Measurements from ENCODE around the gene DNAH17. TPM values are rescaled to one million over a fixed set of nuclear protein-coding genes. Genes with fewer than 3 reads are reported as not detected.

DNAH17 gene
- total and polyA plus RNA-seq, 2 donors (not counting 1 experiment from before 2014, with no cell fraction given), result 0.01 to 0.12 TPM

DNA sequence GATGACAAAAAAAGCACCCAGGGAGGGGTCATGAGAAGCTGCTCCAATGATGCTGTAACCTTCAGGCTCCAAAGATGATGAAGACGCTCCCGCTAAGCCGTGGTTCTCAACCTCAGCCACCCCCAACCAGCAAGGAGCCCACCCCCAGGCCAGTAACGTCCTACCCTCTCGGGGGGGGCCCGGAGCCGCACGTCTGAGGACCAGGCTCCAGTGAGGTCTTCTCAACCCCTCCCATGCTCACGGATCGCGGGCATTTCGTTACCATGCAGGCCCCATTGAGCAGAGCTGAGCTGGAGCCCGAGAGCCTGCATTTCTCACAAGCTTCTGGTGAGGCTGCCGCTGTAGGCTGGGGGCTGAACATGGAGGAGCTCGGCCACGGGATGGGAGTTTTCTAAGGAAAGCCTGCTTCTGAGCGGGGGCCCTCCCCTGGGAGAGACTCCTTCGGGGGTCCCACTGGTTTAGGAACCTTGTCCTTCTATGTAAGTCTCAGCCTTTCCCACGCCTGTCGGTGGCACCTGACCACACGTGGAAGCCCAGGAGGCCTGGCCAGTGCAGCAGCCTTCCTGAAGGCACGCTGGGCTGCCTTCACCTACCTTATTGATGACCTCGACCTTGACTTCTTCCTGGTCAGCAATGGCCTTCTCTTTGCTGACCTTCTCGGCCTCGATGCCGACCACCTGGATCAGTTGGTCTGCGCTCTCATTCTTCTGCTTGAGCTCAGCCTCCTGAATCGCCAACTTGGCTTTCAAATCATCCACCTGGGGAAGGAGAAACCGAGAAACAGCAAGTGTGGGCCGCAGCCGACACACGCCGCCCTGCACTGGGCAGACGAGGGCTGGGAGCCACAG is 116.0 kb downstream of the DNAH17 start:
- WGBS (ENCODE audit: insufficient coverage), result 90% methylated on average over 32 of the region's 34 CpGs

DNA sequence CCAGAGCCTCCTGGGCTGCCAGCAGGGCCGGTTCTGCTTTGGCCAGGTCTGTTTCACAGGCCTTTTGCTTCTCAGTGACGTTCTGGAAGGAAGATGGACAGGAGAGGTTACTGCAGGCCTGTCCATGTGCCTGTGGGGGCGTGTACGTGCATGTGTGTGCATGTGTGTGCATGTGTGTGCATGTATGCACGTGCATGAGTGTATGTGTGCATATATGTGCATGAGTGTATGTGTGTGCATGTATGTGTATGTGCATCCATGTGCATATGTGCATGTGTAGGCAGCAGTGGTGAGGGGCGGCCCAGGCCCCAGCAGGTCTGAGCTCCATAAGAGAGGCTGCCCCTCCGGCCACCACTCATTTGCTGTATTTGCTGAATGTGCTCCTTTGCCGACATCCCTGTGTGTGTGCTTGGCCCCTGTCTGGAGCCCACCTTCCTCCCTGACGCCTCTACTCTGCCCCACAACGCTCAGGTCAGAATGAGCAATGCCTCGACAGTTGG is 117.0 kb downstream of the DNAH17 start:
- Histone ChIP-seq H3K4me1 (ENCODE audit: control insufficient read depth in 2 of 2, insufficient read depth in 2 of 2, low read length in 2 of 2) (no peaks in the 10 kb centered on the region), H3K4me3 (ENCODE audit: control extremely low read depth in 1 of 5, extremely low read depth in 1 of 5, insufficient read depth in 1 of 5, low read depth in 2 of 5, low read length in 4 of 5) (no peak overlapping the region), H4K20me1 (ENCODE audit: control insufficient read depth, insufficient read depth, low read length, poor library complexity, severe bottlenecking) (no peaks in the 10 kb centered on the region), H3K36me3 (replicated peaks in 1 of 2; ENCODE audit: control extremely low read depth in 1 of 2, control insufficient read depth in 1 of 2, extremely low read depth in 1 of 2, insufficient read depth in 2 of 2, low read length in 1 of 2) (no peaks in the 10 kb centered on the region), H3K27ac (ENCODE audit: low read length in 2 of 2) (no peak overlapping the region), H3K9me3 (ENCODE audit: control extremely low read depth in 1 of 3, control insufficient read depth in 2 of 3, insufficient read depth in 1 of 3, low read length in 2 of 3) (peaks cover 0 to 5% (median 0%) of the 10 kb centered on the region in 3 donors), H3K27me3 (replicated peaks in 1 of 4; ENCODE audit: control extremely low read depth in 1 of 4, control insufficient read depth in 3 of 4, insufficient read depth in 4 of 4, low read length in 3 of 4) (no peaks in the 10 kb centered on the region), H3K4me2 (replicated peaks; ENCODE audit: low read depth, low read length, poor library complexity, severe bottlenecking) (no peak overlapping the region), H3K9ac (ENCODE audit: low read length) (no peak overlapping the region), H2AFZ (ENCODE audit: insufficient read depth, low read depth, low read length, poor library complexity, severe bottlenecking) (no peak overlapping the region), H3K79me2 (ENCODE audit: control insufficient read depth, insufficient read depth, low read length) (no peaks in the 10 kb centered on the region)
- TF ChIP-seq, protein P1, sequence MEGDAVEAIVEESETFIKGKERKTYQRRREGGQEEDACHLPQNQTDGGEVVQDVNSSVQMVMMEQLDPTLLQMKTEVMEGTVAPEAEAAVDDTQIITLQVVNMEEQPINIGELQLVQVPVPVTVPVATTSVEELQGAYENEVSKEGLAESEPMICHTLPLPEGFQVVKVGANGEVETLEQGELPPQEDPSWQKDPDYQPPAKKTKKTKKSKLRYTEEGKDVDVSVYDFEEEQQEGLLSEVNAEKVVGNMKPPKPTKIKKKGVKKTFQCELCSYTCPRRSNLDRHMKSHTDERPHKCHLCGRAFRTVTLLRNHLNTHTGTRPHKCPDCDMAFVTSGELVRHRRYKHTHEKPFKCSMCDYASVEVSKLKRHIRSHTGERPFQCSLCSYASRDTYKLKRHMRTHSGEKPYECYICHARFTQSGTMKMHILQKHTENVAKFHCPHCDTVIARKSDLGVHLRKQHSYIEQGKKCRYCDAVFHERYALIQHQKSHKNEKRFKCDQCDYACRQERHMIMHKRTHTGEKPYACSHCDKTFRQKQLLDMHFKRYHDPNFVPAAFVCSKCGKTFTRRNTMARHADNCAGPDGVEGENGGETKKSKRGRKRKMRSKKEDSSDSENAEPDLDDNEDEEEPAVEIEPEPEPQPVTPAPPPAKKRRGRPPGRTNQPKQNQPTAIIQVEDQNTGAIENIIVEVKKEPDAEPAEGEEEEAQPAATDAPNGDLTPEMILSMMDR (IDR thresholded peaks at IDR 0.05), result no peak
- TF ChIP-seq EZH2 (IDR thresholded peaks at IDR 0.05; ENCODE audit: borderline replicate concordance, insufficient read depth, low read depth, low read length, poor library complexity, severe bottlenecking), result no peak
- H3K9me3 Mint-ChIP-seq (ENCODE audit: insufficient read depth), result no peaks in the 10 kb centered on the region
- no peak overlapping the region for H3K4me3 Mint-ChIP-seq
- WGBS (ENCODE audit: insufficient coverage), result 76% methylated on average over 8 of the region's 11 CpGs
- H3K4me1 Mint-ChIP-seq, result no peaks in the 10 kb centered on the region
- POLR2A ChIA-PET, result no interaction called here
- no peak overlapping the region for H3K27ac Mint-ChIP-seq
- intact Hi-C loops (cut with micrococcal nuclease), result no loop called here
- ATAC-seq (ENCODE audit: low read depth) (no peak), DNase-seq (no peak)
- no peaks in the 10 kb centered on the region for H3K27me3 Mint-ChIP-seq
- CTCF ChIA-PET, result no interaction called here

More for the DNA sequence above, 116.0 kb downstream of the DNAH17 start:
- no peaks in the 10 kb centered on the region for H3K9me3 Mint-ChIP-seq (ENCODE audit: insufficient read depth)
- no peak overlapping the region for H3K4me3 Mint-ChIP-seq
- no peak overlapping the region for H3K27ac Mint-ChIP-seq
- ChIA-PET CTCF (no interaction called here), POLR2A (no interaction called here)
- Histone ChIP-seq H4K20me1 (ENCODE audit: control insufficient read depth, insufficient read depth, low read length, poor library complexity, severe bottlenecking) (no peaks in the 10 kb centered on the region), H2AFZ (ENCODE audit: insufficient read depth, low read depth, low read length, poor library complexity, severe bottlenecking) (no peak overlapping the region), H3K27me3 (replicated peaks in 1 of 4; ENCODE audit: control extremely low read depth in 1 of 4, control insufficient read depth in 3 of 4, insufficient read depth in 4 of 4, low read length in 3 of 4) (no peaks in the 10 kb centered on the region), H3K4me3 (ENCODE audit: control extremely low read depth in 1 of 5, extremely low read depth in 1 of 5, insufficient read depth in 1 of 5, low read depth in 2 of 5, low read length in 4 of 5) (no peak overlapping the region), H3K4me2 (replicated peaks; ENCODE audit: low read depth, low read length, poor library complexity, severe bottlenecking) (no peak overlapping the region), H3K9ac (ENCODE audit: low read length) (no peak overlapping the region), H3K36me3 (replicated peaks in 1 of 2; ENCODE audit: control extremely low read depth in 1 of 2, control insufficient read depth in 1 of 2, extremely low read depth in 1 of 2, insufficient read depth in 2 of 2, low read length in 1 of 2) (no peaks in the 10 kb centered on the region), H3K4me1 (ENCODE audit: control insufficient read depth in 2 of 2, insufficient read depth in 2 of 2, low read length in 2 of 2) (no peaks in the 10 kb centered on the region), H3K27ac (ENCODE audit: low read length in 2 of 2) (no peak overlapping the region), H3K79me2 (ENCODE audit: control insufficient read depth, insufficient read depth, low read length) (no peaks in the 10 kb centered on the region), H3K9me3 (ENCODE audit: control extremely low read depth in 1 of 3, control insufficient read depth in 2 of 3, insufficient read depth in 1 of 3, low read length in 2 of 3) (peaks cover 0 to 5% (median 0%) of the 10 kb centered on the region in 3 donors)
- intact Hi-C loops (cut with micrococcal nuclease), result no loop called here
- TF ChIP-seq, protein P1 (IDR thresholded peaks at IDR 0.05), result no peak
- TF ChIP-seq EZH2 (IDR thresholded peaks at IDR 0.05; ENCODE audit: borderline replicate concordance, insufficient read depth, low read depth, low read length, poor library complexity, severe bottlenecking), result no peak
- no peak for DNase-seq
- no peaks in the 10 kb centered on the region for H3K4me1 Mint-ChIP-seq
- H3K27me3 Mint-ChIP-seq, result no peaks in the 10 kb centered on the region
- no peak for ATAC-seq (ENCODE audit: low read depth)
